WTC11 (cell line): ENCODE data around the gene CTAG1B.

Source experiments
- CREM ChIP-seq: sonication (generic); formaldehyde crosslinking; IDR thresholded peaks from 2 replicates; pipeline ENCODE4 v1.8.1; 2022; ENCODE audit warnings: mild to moderate bottlenecking, missing genetic modification reagents, moderate library complexity
- CTCF ChIP-seq: fragments of 200-600 bp; IDR thresholded peaks from 2 replicates; pipeline ENCODE4 v1.8.0; 2022; ENCODE audit warnings: antibody characterized with exemption
- E2F4 ChIP-seq: sonication (generic); formaldehyde crosslinking; IDR thresholded peaks from 2 replicates; pipeline ENCODE4 v1.8.1; 2022; ENCODE audit warnings: low read depth, mild to moderate bottlenecking, moderate library complexity, missing genetic modification reagents, borderline replicate concordance
- MAX ChIP-seq: sonication (generic); formaldehyde crosslinking; IDR thresholded peaks from 2 replicates; pipeline ENCODE4 v1.8.0; 2022; ENCODE audit warnings: mild to moderate bottlenecking, missing genetic modification reagents
- NR1H2 ChIP-seq: sonication (generic); formaldehyde crosslinking; IDR thresholded peaks from 2 replicates; pipeline ENCODE4 v1.9.0; 2021; ENCODE audit warnings: mild to moderate bottlenecking, moderate library complexity, missing genetic modification reagents

GRCh38 chrX:154655346-154655745, 36.3 kb upstream of the CTAG1B start:
- TF ChIP-seq CTCF (no peak), MAX (CRISPR knock-in tag) (no peak), CREM (CRISPR knock-in tag) (no peak), E2F4 (CRISPR knock-in tag) (no peak), NR1H2 (CRISPR knock-in tag) (no peak)
